GM21528 (cell line): ENCODE data around the gene PSTPIP1.
"Not testable (repeated sequence)": the region's sequence is repeated elsewhere in the genome, so short reads cannot be mapped to it uniquely, and the experiment has no call there.

ENCODE experiments used
- ATAC-seq: cut with Tn5 transposase; IDR thresholded peaks from one replicate; pipeline ENCODE4 v1.9.1; 2021; ENCODE audit warnings: mild to moderate bottlenecking, moderate library complexity; ENCODE audit not compliant: unreplicated experiment, low FRiP score

The PSTPIP1 gene

DNA sequence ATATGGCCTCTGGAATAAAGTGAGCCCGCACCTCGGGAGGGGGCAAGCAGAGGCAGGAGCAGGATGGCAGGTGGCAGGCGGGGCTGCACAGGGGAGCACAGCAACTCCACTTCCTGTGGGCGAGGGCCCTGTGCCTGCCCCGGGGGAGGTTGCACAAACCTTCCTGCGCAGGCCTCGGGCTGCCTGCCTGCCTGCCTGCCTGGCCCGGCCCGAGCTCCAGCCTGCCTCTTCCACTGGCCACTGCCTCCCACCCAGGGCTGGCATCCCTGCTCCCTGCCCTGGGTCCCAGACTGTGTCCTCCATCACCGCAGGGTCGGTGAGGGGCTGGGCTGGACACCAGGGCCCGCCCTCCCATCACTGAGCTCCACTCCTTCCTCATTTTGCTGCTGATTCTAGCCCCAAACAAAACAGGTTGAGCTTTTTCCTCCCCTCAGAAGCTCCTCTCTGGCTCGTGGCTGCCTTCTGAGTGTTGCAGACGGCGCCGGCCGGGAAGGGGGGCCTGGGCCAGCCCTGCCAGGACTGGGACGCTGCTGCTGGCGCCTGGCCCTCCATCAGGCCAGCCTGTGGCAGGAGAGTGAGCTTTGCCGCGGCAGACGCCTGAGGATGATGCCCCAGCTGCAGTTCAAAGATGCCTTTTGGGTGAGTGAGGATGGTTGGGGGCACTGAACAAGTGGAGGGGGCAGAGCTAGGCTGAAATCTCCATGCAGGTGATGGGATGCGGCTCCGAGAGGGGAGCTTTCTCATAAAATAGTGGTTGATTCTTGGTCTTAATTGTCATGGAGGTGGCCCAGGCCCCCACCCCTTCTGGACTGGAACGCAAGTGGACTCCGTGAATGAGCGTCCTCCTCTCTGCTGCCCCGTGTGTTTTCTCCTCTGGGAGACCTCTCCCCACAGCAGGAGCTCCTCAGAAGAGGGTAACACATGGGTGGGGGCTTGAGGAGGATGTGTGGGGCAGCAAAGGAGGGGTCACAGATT, at the start of gene PSTPIP1:
TSS of gene PSTPIP1 (plus strand) at position 156 of the 975 bp plus-strand sequence. CDS start at position 604, 448 bp downstream.
- ATAC-seq, result peak; percentile 57

DNA sequence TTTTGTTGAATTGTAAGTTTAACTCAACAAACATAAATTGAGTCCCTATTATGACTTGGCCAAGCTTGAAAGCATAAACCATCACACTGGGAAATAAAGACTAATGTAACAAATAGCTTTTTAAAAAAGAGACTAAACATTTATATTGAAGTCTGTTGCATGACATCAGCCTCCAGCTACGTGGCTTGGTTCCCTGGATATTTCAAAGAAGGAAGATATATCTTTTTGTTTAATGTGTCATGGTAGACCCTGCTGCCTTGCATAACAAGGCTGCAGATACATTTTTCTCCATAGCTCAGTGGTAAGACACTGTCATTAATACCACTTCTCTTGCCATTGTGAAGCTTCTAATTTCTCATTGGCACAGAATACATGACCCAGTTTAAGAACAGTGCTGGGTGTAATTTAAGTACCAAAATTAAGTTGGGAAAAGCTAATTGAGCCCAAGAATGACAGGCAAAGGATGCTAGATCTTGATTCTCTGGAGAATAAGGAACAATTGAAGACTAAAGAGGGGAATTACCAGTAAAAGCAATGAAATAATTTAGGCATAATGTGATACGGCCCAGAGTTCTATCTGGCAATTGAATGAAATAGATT, 49.3 kb upstream of the PSTPIP1 start:
- ATAC-seq, result no peak

GRCh38 chr15:76947454-76947853, 47.5 kb upstream of the PSTPIP1 start:
- ATAC-seq, result no peak

GRCh38 chr15:76951220-76951619, 43.7 kb upstream of the PSTPIP1 start:
- ATAC-seq, result no peak

- ATAC-seq, result no peak
These were observed 41.0 kb upstream of the PSTPIP1 start for GRCh38 chr15:76953913-76954312.

DNA sequence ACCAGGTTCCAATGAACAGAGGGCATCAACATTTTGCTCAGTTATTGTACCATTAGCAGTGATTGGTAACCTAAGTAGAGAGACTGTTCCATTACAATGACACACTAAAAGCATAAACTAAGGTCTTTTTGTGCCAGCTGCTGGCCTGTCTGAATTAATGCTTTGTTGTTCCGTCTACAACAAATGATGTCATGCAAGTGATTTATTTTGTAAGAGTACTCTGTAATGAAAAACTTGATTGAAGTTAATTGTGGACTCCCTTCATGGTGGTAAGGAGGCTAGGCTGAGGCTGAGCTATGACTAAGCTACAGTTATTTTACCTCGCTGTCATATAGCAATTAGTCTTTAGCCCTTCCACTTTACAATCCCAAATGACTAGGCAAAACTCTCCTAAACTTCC, 40.2 kb upstream of the PSTPIP1 start:
- ATAC-seq, result no peak

DNA sequence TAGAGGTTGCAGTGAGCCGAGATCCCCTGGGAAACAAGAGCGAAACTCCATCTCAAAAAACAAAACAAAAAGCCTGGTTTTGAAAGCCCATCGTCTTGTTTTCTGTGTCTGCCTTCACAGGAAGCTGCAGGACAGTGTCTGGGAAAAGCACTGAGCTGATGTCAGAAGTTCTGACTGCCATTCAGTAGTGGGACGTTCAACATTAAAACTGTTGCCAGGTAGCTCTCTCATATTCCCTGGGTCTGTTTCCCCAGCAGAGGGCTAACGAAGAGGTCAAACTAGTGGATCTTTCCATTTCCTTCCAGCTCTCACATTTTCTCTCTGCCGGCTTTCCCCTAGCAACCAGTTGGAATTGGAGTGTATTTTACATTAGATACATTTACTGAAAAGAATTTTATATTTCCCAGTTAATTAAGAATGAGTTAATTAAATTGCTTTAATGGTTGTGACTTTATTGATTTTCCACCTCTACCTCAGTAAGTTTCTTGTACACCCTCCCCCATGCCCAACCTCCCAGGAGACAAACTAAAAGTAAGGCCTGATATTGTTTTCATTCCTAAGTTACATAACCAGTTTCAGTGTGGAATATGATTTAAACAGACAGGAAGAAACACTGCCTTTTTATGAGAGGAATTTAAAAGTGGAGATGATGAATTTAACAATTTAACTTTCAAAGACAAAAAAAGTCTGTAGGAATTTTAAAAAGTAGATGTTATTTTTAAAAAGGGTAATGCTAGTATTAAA, 33.5 kb upstream of the PSTPIP1 start:
- ATAC-seq, result no peak

- no peak for ATAC-seq
These were observed 32.5 kb upstream of the PSTPIP1 start for GRCh38 chr15:76962337-76963013.

- no peak for ATAC-seq
These were observed 31.3 kb upstream of the PSTPIP1 start for GRCh38 chr15:76963596-76963995.

DNA sequence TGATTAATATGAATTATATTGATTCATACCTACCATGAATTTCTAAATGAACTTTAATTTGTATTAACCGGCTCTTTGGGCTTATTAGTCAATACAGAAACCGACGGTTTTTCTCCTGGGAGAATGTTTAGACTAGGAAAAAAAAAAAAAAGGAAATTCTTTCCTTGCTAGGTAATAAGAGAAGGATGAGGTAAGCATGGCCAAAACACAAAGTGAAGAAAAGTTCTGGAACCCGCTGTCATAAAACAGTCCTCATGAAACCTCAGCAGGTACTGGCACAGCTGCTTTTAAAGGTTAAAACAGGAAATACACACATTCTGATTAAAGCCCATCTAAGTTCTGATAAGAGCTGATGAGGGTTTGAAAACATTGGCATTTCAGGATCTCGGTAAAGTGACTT, 30.8 kb upstream of the PSTPIP1 start:
- no peak for ATAC-seq

GRCh38 chr15:76966051-76966450, 28.9 kb upstream of the PSTPIP1 start:
- not testable (repeated sequence) for ATAC-seq

DNA sequence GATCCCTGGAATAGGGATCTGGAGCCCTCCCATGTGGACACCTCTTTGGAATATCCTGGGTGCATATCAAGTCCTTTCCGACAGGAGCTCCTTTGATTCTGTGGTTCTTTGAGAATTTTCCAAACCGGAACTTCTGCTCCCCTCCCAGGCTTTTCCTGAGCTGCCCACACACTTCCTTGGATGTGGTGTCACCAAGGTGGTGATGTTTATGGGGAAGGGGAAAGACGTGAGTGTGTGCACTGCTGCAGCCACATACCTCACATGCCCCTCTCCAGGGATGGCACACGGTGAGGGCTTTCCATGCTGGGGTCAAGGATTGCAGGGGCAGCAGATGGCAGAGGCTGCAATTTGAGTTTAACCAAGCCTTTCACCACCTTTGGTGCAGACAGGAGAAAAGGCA, 27.9 kb upstream of the PSTPIP1 start:
- no peak for ATAC-seq

DNA sequence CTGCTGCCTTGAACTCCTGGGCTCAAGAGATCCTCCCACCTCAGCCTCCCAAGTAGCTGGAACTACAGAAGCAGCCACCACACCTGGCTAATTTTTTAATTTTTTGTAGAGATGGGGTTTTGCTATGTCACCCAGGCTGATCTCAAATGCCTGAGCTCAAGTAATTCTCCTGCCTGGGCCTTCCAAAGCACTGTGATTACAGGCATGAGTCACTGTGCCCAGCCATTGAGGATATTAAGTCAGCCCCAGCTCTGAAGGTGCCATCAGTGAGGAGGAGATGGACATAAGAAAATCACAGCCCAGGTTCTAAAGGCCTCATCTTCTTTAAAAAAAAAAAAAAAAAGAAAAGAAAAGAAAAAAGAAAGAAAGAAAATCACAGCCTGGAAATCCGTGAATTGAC, 26.6 kb upstream of the PSTPIP1 start:
- ATAC-seq, result no peak

DNA sequence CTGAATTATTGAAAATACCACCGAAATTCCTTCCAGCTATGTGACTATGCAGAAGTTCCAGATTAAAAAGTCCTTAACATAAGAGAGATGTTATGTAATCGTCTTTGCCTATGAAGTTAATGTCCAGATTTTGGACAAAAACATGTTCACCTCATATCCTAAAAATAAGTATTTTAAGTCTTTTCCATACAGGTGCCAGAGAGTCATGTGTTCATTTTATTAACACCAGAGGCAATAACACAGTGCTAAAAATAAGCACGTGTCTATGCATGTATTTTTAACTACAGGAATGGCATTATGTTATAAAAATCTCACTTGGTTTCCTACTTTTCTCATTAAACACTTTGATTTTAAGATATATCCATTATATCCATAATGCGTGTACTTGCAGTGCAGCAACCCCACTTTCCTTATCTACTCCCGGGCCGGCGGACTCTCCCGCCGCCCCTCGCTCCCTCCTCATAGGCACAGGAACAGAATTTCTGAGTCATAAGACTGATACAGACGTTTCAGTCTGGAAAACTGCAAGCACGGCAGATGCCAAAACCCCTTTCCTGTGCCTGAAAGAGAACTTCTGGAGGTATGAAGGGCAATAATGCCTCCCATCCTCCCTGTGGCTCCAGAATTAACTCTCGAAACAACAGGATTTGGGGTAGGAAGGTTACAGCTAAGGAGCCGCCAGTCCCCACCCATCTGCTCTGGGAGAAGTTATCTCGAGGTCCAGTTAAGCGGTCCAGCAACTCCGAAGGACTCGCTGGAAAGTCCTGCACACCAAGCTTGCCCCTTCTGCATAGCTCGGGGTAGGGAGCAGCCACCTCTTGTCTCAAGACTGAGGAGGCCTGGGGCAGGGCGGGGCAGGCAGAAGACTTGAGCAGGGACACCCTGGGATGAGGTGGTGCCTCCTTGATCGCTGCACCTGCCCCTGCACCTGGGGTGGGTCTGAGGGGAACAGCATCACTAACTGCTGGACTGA, 22.3 kb upstream of the PSTPIP1 start:
- ATAC-seq, result no peak

DNA sequence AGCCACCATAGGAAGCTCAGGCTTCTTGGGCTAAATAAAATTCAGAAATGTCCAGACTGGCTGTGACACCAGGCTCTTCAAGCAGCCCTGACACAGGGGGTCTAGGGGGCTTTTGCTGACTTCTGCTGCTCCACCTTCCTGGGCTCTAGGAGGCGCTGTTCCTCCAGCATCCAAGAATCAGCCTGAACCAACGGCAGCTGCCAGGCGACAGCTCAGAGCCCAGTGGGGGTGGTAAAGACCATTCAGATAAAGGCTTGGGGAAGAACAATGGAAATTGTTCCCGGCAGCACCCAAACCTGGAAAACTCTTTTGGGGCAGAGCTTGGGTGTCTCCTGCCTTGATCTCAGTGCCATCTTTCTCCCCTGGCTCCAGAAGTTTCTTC, 21.6 kb upstream of the PSTPIP1 start:
- ATAC-seq, result no peak

DNA sequence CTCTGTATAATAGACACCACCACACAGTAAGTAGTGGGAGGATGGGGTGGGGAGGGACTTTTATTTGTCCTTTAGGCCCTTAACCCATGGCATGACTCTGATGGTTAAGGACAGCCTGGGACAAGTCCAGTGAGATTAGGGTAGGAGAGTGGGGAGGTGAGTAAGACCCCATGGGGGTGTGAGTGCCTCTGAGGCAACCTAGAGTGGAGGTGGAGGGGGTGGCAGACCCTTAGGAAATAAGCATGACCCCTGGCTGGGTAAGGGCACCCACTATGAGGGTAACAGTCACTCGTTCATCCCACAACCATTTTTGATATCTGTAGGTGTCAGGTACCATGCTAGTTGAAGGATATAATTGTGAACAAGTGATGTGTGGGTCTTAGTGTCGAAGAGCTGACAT, 21.0 kb upstream of the PSTPIP1 start:
- no peak for ATAC-seq

- no peak for ATAC-seq
These were observed 20.4 kb upstream of the PSTPIP1 start for GRCh38 chr15:76974456-76975036.

DNA sequence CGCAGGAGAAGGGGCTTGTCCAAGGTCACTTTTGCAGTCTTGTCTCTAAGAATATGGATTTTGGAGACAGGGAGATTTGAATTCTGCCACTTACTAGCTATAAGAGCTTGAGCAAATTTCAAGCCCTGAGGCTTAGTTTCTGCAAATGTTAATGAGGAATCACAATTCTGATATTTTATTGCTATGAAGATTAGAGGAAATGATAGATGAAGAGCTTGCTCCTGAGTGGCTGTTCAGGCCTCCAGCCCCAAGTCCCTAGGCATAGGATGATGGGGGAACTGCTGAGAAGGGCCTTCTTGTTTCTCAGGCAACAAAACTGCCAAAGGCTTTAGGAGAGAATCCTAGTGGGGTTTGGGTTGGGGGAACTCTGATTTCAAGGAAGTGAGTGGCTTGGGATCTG, 18.8 kb upstream of the PSTPIP1 start:
- ATAC-seq, result no peak
